ENCODE results near the gene ENPP6.

GRCh38 chr4:184252136-184253071, 34.7 kb upstream of the ENPP6 start:
- TF ChIP-seq, protein P1, sequence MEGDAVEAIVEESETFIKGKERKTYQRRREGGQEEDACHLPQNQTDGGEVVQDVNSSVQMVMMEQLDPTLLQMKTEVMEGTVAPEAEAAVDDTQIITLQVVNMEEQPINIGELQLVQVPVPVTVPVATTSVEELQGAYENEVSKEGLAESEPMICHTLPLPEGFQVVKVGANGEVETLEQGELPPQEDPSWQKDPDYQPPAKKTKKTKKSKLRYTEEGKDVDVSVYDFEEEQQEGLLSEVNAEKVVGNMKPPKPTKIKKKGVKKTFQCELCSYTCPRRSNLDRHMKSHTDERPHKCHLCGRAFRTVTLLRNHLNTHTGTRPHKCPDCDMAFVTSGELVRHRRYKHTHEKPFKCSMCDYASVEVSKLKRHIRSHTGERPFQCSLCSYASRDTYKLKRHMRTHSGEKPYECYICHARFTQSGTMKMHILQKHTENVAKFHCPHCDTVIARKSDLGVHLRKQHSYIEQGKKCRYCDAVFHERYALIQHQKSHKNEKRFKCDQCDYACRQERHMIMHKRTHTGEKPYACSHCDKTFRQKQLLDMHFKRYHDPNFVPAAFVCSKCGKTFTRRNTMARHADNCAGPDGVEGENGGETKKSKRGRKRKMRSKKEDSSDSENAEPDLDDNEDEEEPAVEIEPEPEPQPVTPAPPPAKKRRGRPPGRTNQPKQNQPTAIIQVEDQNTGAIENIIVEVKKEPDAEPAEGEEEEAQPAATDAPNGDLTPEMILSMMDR (IDR thresholded peaks at IDR 0.05; ENCODE audit: low read depth, low read length) = no peak
- no peak for TF ChIP-seq EZH2phosphoT487 (IDR thresholded peaks at IDR 0.05; ENCODE audit: low read depth)
